ENCODE results near the gene AEBP2.
"Not testable (repeated sequence)": the region's sequence is repeated elsewhere in the genome, so short reads cannot be mapped to it uniquely, and the experiment has no call there.

The AEBP2 gene

DNA sequence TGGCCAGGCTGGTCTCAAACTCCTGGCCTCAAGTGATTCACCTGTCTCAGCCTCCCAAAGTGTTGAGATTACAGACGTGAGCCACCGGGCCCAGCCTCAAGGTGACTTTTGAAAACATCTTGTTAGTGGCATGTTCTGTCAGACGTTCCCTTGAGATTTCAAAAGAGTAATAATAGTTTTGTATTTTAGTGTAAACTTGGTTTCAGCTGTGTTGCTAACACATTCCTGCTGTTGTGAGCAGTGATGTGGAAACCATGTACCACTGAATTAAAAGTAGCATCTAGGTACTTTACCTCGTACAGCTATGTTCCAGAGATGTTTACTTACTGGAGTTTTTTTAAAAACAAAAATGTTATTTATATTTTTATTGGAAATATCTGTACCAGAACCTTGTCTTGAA, 111.3 kb downstream of the AEBP2 start:
- Mint-ChIP-seq H3K4me3 (no peak overlapping the region), H3K27me3 (no peaks in the 10 kb centered on the region), H3K36me3 (ENCODE audit: low read depth) (peaks cover 26% of the 10 kb centered on the region), H3K4me1 (ENCODE audit: low read depth) (no peaks in the 10 kb centered on the region), H3K27ac (no peak overlapping the region), H3K9me3 (no peaks in the 10 kb centered on the region)
- intact Hi-C loops (cut with micrococcal nuclease) = no loop called here

DNA sequence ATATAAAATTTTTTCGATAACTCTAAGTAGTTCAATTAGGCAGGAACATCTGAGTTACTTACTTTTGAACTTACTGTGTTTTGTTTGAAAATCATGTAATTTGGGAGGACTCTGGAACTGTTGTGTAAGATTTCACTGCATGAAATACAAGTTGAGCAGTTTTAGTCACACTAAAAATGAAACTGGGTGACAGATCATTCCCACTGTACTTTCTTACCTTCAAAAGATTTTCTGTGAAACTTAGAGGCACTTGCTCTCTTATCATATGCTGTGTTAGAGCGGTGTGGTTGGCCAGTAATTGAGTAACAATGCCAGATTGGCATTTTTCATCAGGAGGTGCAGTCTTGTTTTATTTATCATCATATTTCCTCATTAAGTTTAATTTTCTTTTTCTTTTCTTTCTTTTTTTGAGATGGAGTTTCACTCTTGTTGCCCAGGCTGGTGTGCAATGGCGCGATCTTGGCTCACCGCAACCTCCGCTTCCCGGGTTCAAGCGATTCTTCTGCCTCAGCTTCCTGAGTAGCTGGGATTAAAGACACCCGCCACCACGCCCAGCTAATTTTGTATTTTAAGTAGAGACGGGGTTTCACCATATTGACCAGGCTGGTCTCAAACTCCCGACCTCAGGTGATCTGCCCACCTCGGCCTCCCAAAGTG, 113.3 kb downstream of the AEBP2 start:
- intact Hi-C loops (cut with micrococcal nuclease); H3K4me1 Mint-ChIP-seq (ENCODE audit: low read depth); H3K27ac Mint-ChIP-seq; H3K9me3 Mint-ChIP-seq; H3K27me3 Mint-ChIP-seq; H3K4me3 Mint-ChIP-seq: not testable (repeated sequence)
- peaks cover 29% of the 10 kb centered on the region for H3K36me3 Mint-ChIP-seq (ENCODE audit: low read depth)

DNA sequence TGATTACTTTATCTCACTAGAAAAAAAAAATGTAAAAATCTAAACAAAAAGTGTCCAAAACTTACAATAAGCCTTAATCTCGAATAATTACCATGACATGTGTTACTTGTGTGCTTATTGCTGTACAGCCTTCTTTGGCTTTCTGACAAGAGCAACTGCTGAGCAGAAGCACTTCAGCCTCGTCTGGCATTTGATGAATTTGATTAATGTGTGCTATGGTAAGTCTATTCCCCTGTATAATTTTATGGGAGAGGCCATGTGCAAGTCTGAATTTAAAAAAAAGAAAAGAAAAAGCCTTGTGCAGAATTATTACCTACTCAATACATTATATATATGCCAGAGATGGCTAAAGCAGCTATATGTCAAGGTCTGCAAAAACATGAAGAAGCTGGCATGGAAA, 113.9 kb downstream of the AEBP2 start:
- no peak overlapping the region for H3K27ac Mint-ChIP-seq
- no peaks in the 10 kb centered on the region for H3K9me3 Mint-ChIP-seq
- peaks cover 35% of the 10 kb centered on the region for H3K36me3 Mint-ChIP-seq (ENCODE audit: low read depth)
- no peak overlapping the region for H3K4me3 Mint-ChIP-seq
- intact Hi-C loops (cut with micrococcal nuclease) = no loop called here
- no peaks in the 10 kb centered on the region for H3K4me1 Mint-ChIP-seq (ENCODE audit: low read depth)
- no peaks in the 10 kb centered on the region for H3K27me3 Mint-ChIP-seq

DNA sequence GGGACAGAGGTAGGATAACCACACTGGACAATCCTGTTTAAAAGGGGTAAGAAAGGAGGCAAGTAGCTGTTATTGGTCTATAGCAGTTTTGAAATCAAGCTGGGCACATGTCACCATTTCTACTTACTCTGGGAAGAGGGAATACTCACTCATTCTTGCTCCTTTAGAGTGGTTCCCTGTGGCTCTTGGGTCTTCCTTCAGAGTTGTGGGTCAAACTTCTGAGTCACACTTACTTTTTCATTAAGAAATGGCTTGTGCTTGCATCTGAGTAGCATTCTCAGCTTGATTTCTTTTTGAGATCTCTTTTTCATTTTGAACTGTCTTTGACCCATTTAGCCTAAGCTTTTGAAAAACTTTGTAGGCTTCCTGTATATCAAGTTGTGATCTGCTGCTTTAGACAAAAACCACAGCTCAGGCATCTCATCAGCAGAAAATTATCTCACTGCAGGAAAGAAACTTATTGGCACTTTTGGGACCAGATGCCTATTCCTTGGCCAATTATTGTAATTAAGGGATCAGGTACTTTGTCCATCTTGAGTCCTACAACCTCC, 122.2 kb downstream of the AEBP2 start:
- intact Hi-C loops (cut with micrococcal nuclease) = no loop called here
- Mint-ChIP-seq H3K4me3 (no peak overlapping the region), H3K27ac (no peak overlapping the region), H3K36me3 (ENCODE audit: low read depth) (peaks cover 30% of the 10 kb centered on the region), H3K4me1 (ENCODE audit: low read depth) (no peaks in the 10 kb centered on the region), H3K27me3 (no peaks in the 10 kb centered on the region), H3K9me3 (peaks cover 17% of the 10 kb centered on the region)
